ENCODE results near the gene LBHD2. TPM values are rescaled to one million over a fixed set of nuclear protein-coding genes. Genes with fewer than 3 reads are reported as not detected.

LBHD2 gene
- total and polyA plus RNA-seq, 2 of the 8 experiments (the other 6 are each of a cell fraction or from before 2014, with no cell fraction given) = not detected

DNA sequence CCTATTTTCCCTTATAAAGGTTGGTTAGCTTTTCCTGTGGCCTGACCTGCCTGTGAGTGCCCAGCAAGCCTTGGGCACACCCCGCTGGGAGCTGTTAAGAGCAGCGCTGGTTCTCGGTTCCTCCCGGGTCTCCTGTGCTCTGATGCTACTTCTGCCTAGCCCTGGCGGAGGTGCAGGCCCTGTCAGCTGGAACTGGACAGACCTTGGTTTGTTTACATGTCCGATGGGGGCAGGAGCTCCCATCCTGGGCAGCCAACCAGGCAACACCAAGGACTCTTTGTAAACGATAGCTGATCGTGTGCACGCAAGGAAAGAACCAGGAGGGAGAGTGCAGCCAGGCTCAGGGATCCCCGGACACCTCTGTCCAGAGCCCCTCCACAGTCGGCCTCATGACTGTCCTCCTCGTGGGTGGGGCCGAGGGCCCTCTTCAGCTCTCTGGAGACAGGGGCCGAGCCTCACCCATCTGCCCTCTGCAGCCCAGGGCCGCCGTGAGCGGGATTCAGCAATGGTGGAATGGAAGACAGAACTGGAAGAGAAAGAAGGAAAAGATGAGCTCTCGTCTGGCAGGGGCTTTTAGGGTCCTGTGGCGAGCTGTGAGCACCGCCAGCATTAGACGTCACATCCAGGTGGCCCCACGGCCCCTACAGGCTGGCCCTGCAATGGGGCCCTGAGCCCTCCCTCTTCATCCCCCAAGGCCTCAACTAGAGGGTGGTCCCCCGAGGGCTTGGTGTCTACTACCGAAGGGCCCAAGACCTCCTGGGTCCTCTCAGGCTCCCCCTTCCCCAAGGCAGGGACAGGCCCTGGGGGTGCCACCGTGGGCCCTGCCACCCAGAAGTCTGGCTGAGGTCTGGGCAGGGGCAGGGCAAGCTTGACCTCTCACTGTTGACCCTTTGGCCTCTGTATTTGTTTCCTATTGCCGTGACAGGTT, 51.6 kb downstream of the LBHD2 start (continued):
- TF ChIP-seq RAD21 (IDR thresholded peaks at IDR 0.05 in 1 of 2, conservative IDR thresholded peaks at IDR 0.05 in 1 of 2; ENCODE audit: low read depth in 2 of 2, low read length in 2 of 2) = no peak
